DOHH2 (cell line): Measurements from ENCODE around the gene CCDC85C.

Experiments used
- H3F3A ChIP-seq: fragments of 200-600 bp; sonication (generic), shearing (Covaris generic); 2 replicates; pipeline ENCODE4 v1.6.0; 2016; ENCODE audit warnings: antibody characterized with exemption, mild to moderate bottlenecking; ENCODE audit not compliant: control insufficient read depth, insufficient read depth
- H3K27ac ChIP-seq: fragments of 200-600 bp; sonication (generic); 2 replicates; pipeline ENCODE4 v1.5.1; 2014; ENCODE audit warnings: low read depth, mild to moderate bottlenecking, low read length, moderate library complexity
- H3K27me3 ChIP-seq: fragments of 200-600 bp; sonication (generic); 2 replicates; pipeline ENCODE4 v1.6.1; 2014; ENCODE audit warnings: mild to moderate bottlenecking, low read length, mixed read lengths; ENCODE audit not compliant: control insufficient read depth
- H3K36me3 ChIP-seq: fragments of 200-600 bp; sonication (generic); 2 replicates; pipeline ENCODE4 v1.6.1; 2014; ENCODE audit warnings: mild to moderate bottlenecking, low read length, moderate library complexity, mixed read lengths; ENCODE audit not compliant: control insufficient read depth
- H3K4me1 ChIP-seq: fragments of 200-600 bp; sonication (generic); 2 replicates; pipeline ENCODE4 v1.6.1; 2014; ENCODE audit warnings: mild to moderate bottlenecking, low read length, mixed read lengths; ENCODE audit not compliant: control insufficient read depth
- H3K4me2 ChIP-seq: fragments of 200-600 bp; sonication (generic); 2 replicates; pipeline ENCODE4 v1.6.0; 2014; ENCODE audit warnings: mild to moderate bottlenecking, low read length, moderate library complexity
- H3K4me3 ChIP-seq: fragments of 200-600 bp; sonication (generic); 2 replicates; pipeline ENCODE4 v1.5.1; 2014; ENCODE audit warnings: mild to moderate bottlenecking, low read length, mixed read lengths
- H3K79me2 ChIP-seq: fragments of 200-600 bp; sonication (generic); 2 replicates; pipeline ENCODE4 v1.6.1; 2014; ENCODE audit warnings: mild to moderate bottlenecking, low read length, mixed read lengths; ENCODE audit not compliant: control insufficient read depth
- H3K9me2 ChIP-seq: fragments of 200-600 bp; sonication (generic); replicated peaks from 2 replicates; pipeline ENCODE4 v1.6.1; 2014; ENCODE audit warnings: mild to moderate bottlenecking, low read length, mixed read lengths; ENCODE audit not compliant: control insufficient read depth
- H3K9me3 ChIP-seq: fragments of 200-600 bp; sonication (generic); 2 replicates; pipeline ENCODE4 v1.6.1; 2014; ENCODE audit warnings: antibody characterized with exemption, low read length, mixed read lengths; ENCODE audit not compliant: control insufficient read depth, insufficient read depth
- H4K20me1 ChIP-seq: fragments of 200-600 bp; sonication (generic); 2 replicates; pipeline ENCODE4 v1.6.0; 2014; ENCODE audit warnings: low read depth, mild to moderate bottlenecking, antibody characterized with exemption, low read length, moderate library complexity; ENCODE audit not compliant: control insufficient read depth, insufficient read depth
- CTCF ChIP-seq: fragments of 200-600 bp; sonication (generic); IDR thresholded peaks from one replicate; pipeline ENCODE4 v1.5.1; 2014; ENCODE audit warnings: antibody characterized with exemption, mild to moderate bottlenecking, low read depth, low read length; ENCODE audit not compliant: poor library complexity, severe bottlenecking
- EZH2phosphoT487 ChIP-seq: fragments of 200-600 bp; sonication (generic); IDR thresholded peaks from 2 replicates; pipeline ENCODE4 v1.6.1; 2017; ENCODE audit warnings: borderline replicate concordance, mild to moderate bottlenecking, antibody characterized with exemption, low read length, moderate library complexity, mixed read lengths

The CCDC85C gene

DNA sequence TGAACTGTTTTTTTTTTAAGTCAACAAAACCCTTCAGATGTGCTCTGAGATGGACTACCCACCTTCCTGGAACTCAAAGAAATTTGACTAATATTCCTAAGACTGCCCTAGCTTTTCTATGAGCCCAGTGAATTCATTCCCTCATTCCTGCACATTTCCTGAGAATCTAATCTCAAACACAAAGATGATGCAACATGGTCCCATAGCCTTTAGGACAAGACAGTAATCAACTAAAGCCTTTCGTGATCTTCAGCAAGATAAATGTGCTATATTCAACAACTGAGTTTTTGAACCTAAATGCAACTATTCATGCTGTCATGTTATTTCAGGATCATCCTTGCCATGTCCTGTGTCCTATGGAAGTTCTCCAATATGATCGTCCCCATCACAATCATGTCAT, 128.3 kb downstream of the CCDC85C start:
- Histone ChIP-seq H3K9me2 (no peaks in the 10 kb centered on the region), H3K4me1 (peaks cover 18% of the 10 kb centered on the region), H4K20me1 (peaks cover 60% of the 10 kb centered on the region), H3K79me2 (peaks cover 95% of the 10 kb centered on the region), H3K9me3 (no peaks in the 10 kb centered on the region), H3K4me3 (no peak overlapping the region), H3K36me3 (no peaks in the 10 kb centered on the region), H3K4me2 (no peak overlapping the region), H3K27me3 (no peaks in the 10 kb centered on the region), H3K27ac (no peak overlapping the region), H3F3A (no peaks in the 10 kb centered on the region)
- no peak for TF ChIP-seq CTCF
- no peak for TF ChIP-seq EZH2phosphoT487

GRCh38 chr14:99475179-99475578, 128.8 kb downstream of the CCDC85C start:
- Histone ChIP-seq H3K36me3 (no peaks in the 10 kb centered on the region), H3K9me3 (no peaks in the 10 kb centered on the region), H3K27ac (no peak overlapping the region), H3K27me3 (no peaks in the 10 kb centered on the region), H3K4me1 (peaks cover 18% of the 10 kb centered on the region), H3K9me2 (no peaks in the 10 kb centered on the region), H3K4me3 (no peak overlapping the region), H3F3A (no peaks in the 10 kb centered on the region), H3K4me2 (no peak overlapping the region), H3K79me2 (peaks cover 99% of the 10 kb centered on the region), H4K20me1 (peaks cover 65% of the 10 kb centered on the region)
- TF ChIP-seq EZH2phosphoT487 (no peak), CTCF (no peak)

GRCh38 chr14:99473458-99473857, 130.5 kb downstream of the CCDC85C start:
- Histone ChIP-seq H3K4me2 (no peak overlapping the region), H3K4me1 (peaks cover 5% of the 10 kb centered on the region), H3K27me3 (no peaks in the 10 kb centered on the region), H4K20me1 (peaks cover 60% of the 10 kb centered on the region), H3K4me3 (no peak overlapping the region), H3K9me3 (no peaks in the 10 kb centered on the region), H3K79me2 (peaks cover 99% of the 10 kb centered on the region), H3K27ac (no peak overlapping the region), H3K9me2 (no peaks in the 10 kb centered on the region), H3K36me3 (no peaks in the 10 kb centered on the region), H3F3A (no peaks in the 10 kb centered on the region)
- TF ChIP-seq EZH2phosphoT487: no peak
- TF ChIP-seq CTCF: no peak

DNA sequence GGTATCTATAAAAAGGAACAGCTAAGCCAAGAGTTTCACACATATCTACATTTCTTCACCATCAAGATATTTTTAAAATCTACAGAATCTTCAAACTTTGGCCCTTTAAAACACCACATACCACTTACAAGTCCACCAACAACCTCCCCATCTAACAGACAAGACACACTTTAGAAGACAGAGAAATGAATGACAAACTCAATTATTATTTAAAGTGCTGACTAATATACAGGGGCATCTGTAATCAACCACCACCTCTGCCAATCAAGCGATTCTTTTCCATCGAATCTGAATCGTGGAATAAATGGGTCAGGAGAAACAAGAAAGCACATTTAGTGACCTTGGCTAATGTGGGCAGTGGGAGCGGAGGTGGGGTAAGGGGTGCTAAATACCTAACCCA, 131.1 kb downstream of the CCDC85C start:
- no peaks in the 10 kb centered on the region for H3K36me3 ChIP-seq
- no peaks in the 10 kb centered on the region for H3K9me3 ChIP-seq
- no peaks in the 10 kb centered on the region for H3K9me2 ChIP-seq
- peaks cover 99% of the 10 kb centered on the region for H3K79me2 ChIP-seq
- no peak overlapping the region for H3K4me2 ChIP-seq
- TF ChIP-seq CTCF (no peak), EZH2phosphoT487 (no peak)
- no peak overlapping the region for H3K4me3 ChIP-seq
- no peak overlapping the region for H3K27ac ChIP-seq
- H4K20me1 ChIP-seq: peaks cover 62% of the 10 kb centered on the region
- peaks cover 2% of the 10 kb centered on the region for H3K4me1 ChIP-seq
- H3F3A ChIP-seq: no peaks in the 10 kb centered on the region
- no peaks in the 10 kb centered on the region for H3K27me3 ChIP-seq
